Neural crest cell (in vitro differentiated cells): Measurements from ENCODE around the gene HNRNPUL2. TPM values are rescaled to one million over a fixed set of nuclear protein-coding genes. Genes with fewer than 3 reads are reported as not detected.

ENCODE experiments used
- DNase-seq: peaks from one replicate; pipeline ENCODE4 v3.0.0; 2021; ENCODE audit warnings: low read depth, mixed read lengths, low spot score
- H3K27ac Mint-ChIP-seq: one replicate; pipeline ENCODE4 v1.8.0; 2021; ENCODE audit warnings: mild to moderate bottlenecking, mixed read lengths; ENCODE audit not compliant: unreplicated experiment
- H3K27me3 Mint-ChIP-seq: 2 replicates; pipeline ENCODE4 v1.8.0; 2021; ENCODE audit warnings: low read depth, mild to moderate bottlenecking, mixed read lengths
- H3K36me3 Mint-ChIP-seq: 2 replicates; pipeline ENCODE4 v1.8.0; 2021; ENCODE audit warnings: low read depth, mild to moderate bottlenecking, mixed read lengths
- H3K4me1 Mint-ChIP-seq: 2 replicates; pipeline ENCODE4 v1.8.0; 2021; ENCODE audit warnings: mixed read lengths
- H3K4me3 Mint-ChIP-seq: one replicate; pipeline ENCODE4 v1.8.0; 2021; ENCODE audit warnings: mild to moderate bottlenecking, mixed read lengths
- H3K9me3 Mint-ChIP-seq: 2 replicates; pipeline ENCODE4 v1.8.0; 2021; ENCODE audit warnings: mixed read lengths
- total RNA-seq: library from RNA; stranded (reverse); gene quantifications from 2 replicates; pipeline ENCODE4 v1.2.1, GENCODE V29; 2021
- TF ChIP-seq, protein P1 (sequence below): fragments of 200-600 bp; sonication (generic); conservative IDR thresholded peaks from 2 replicates; pipeline ENCODE4 v1.5.0; 2021; ENCODE audit warnings: antibody characterized with exemption, mild to moderate bottlenecking

Gene HNRNPUL2
- total RNA-seq, 1 donor from 2014 or later: 80.7 TPM

DNA sequence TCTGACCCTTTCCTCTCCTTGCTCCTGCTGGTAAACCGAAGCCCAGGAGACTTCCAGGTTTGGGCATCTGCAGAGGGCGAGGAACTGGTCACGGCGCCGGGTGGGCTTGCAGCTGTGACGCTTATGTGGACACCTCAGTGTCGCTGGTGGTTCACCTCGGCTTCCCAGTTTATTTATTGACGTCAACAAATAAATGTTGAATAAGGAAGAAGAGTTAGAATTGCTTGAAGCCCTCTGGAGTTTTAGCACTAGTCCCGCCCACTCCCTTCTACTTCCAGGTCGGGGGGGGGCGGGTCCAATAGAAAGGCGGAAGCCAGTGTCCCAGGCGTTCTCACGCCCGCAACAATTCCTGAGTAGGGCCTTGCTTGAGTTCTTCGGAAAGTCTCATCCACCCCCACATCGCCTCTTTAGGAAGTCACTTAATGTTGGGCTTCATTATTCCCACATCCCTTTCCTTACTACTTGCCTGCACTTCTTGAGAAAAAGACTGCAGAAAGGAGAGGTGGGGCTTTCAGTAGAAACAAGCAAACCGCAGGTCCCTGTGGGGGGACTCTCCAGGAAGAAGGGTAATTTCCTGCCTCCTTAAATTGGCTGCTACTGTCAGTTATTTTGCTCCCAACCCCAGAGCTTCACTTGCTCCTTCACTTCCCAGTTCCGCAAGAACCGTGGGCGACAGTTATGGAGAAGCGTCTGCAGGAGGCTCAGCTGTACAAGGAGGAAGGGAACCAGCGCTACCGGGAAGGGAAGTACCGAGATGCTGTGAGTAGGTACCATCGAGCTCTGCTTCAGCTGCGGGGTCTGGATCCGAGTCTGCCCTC lies 1.1 kb upstream of the HNRNPUL2 start, which contains the start of gene TTC9C:
TSS of gene TTC9C (plus strand) at position 316 of the 818 bp plus-strand sequence. CDS start at position 679, 363 bp downstream.
- DNase-seq: peak; percentile 61
- Mint-ChIP-seq H3K4me3 (peak within 1 kb of the TSS; percentile 97), H3K27me3 (no peaks in the 10 kb centered on the region), H3K27ac (peak within 1 kb of the TSS; percentile 99), H3K36me3 (peaks cover 15% of the 10 kb centered on the region), H3K4me1 (peaks cover 37% of the 10 kb centered on the region), H3K9me3 (no peaks in the 10 kb centered on the region)
- TF ChIP-seq, protein P1, sequence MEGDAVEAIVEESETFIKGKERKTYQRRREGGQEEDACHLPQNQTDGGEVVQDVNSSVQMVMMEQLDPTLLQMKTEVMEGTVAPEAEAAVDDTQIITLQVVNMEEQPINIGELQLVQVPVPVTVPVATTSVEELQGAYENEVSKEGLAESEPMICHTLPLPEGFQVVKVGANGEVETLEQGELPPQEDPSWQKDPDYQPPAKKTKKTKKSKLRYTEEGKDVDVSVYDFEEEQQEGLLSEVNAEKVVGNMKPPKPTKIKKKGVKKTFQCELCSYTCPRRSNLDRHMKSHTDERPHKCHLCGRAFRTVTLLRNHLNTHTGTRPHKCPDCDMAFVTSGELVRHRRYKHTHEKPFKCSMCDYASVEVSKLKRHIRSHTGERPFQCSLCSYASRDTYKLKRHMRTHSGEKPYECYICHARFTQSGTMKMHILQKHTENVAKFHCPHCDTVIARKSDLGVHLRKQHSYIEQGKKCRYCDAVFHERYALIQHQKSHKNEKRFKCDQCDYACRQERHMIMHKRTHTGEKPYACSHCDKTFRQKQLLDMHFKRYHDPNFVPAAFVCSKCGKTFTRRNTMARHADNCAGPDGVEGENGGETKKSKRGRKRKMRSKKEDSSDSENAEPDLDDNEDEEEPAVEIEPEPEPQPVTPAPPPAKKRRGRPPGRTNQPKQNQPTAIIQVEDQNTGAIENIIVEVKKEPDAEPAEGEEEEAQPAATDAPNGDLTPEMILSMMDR: no peak

DNA sequence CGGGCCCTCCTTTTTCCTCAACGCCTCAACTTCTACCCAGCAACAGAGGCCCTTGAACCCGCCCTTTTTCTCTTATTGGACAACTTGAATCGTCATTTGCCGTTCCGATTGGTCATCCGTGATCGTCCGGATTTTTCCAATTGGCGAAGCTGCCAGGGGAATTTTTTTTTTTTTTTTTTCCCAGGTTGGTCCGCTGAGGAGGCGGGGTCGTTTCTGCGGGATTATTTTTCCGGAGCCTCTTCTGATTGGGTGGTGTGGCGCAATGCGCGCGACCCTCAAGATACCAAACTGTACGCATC lies 564 bp upstream of the HNRNPUL2 start:
- Mint-ChIP-seq H3K27me3 (no peaks in the 10 kb centered on the region), H3K4me3 (peak overlapping the region; percentile 97), H3K9me3 (no peaks in the 10 kb centered on the region), H3K27ac (peak overlapping the region; percentile 99), H3K36me3 (peaks cover 14% of the 10 kb centered on the region), H3K4me1 (peaks cover 38% of the 10 kb centered on the region)
- TF ChIP-seq, protein P1: no peak
- peak; percentile 64 for DNase-seq

DNA sequence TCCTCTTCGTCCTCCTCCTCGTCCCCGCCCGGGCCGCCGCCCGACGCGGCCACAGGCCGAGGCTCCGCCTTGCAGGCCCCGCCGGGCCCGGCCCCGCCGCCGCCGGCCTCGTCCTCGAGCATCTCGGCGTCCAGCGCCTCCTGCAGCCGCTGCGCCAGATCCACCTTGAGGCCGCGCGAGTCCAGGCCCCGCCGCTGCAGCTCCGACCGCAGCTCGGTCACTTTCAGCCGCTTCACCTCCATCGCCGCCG lies 417 bp downstream of the HNRNPUL2 start:
- Mint-ChIP-seq H3K4me3 (peak overlapping the region; percentile 97), H3K27ac (no peak overlapping the region), H3K36me3 (peaks cover 23% of the 10 kb centered on the region), H3K9me3 (no peaks in the 10 kb centered on the region), H3K27me3 (no peaks in the 10 kb centered on the region), H3K4me1 (peaks cover 48% of the 10 kb centered on the region)
- DNase-seq: no peak
- TF ChIP-seq, protein P1: no peak

DNA sequence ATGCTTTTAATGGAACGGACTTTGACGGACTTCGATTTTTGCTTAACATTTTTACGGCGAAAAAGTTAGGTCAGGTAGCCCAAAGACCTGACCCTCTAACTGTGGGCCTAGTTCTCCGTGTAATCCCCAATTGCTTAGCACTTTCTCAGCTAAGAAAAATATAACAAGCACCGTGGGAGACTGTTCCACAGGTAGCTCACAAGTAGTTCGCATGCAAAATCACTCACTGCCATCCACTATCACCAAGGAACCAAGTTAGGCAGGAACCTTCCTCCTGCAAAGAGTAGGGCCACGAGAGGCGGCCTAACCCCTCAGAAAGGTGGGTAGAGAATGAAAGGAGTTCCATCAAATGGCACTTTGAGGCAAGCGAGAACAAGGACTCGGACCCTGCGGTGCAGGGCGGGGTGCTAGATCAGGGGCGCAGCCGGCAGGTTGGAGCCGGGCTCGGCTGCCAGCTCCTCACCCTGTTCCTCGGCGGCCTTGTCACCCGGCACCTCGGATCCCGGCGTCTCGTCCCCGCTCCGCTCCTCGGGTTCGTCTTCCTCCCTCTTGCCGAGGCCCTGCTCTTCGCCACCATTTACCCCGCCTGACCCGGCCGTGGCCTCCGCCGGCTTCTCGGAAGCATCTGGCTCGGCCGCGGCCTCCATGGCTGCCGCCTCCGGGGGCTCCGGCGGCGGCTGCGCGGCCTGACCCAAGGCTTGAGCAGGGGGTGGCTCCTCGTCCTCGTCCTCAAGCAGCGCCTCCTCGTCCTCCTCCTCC lies 922 bp downstream of the HNRNPUL2 start:
- Mint-ChIP-seq H3K9me3 (no peaks in the 10 kb centered on the region), H3K36me3 (peaks cover 28% of the 10 kb centered on the region), H3K4me1 (peaks cover 50% of the 10 kb centered on the region), H3K27me3 (no peaks in the 10 kb centered on the region), H3K4me3 (peak overlapping the region; percentile 95), H3K27ac (peak overlapping the region; percentile 97)
- DNase-seq: no peak
- TF ChIP-seq, protein P1: no peak

DNA sequence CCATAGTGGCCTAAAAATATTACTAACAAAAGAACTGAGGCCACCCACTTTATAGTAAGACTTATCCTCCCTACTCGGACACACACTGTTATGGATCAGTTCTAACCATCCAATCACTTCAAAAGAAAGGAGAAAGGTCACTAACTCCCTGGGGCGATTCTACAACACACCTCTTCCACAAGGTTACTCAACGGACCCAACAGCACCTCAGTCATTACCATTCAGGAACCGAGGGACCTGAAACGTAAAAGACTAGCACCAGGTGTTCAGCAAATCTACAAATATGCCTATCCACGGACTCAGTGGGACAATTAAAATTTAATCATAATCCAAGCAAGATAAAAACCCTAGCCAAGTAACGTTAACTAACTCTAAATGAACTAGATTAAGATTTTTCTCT lies 1.6 kb downstream of the HNRNPUL2 start:
- TF ChIP-seq, protein P1: no peak
- Mint-ChIP-seq H3K36me3 (peaks cover 33% of the 10 kb centered on the region), H3K9me3 (no peaks in the 10 kb centered on the region), H3K4me3 (peak overlapping the region; percentile 95), H3K27me3 (no peaks in the 10 kb centered on the region), H3K4me1 (peaks cover 54% of the 10 kb centered on the region), H3K27ac (peak overlapping the region; percentile 97)
- no peak for DNase-seq
